ENCODE measurements around the gene STING1. TPM values are rescaled to one million over a fixed set of nuclear protein-coding genes. Genes with fewer than 3 reads are reported as not detected.

STING1 gene
- total and polyA plus RNA-seq, 4 donors: 54.3 to 204 (median 129) TPM

DNA sequence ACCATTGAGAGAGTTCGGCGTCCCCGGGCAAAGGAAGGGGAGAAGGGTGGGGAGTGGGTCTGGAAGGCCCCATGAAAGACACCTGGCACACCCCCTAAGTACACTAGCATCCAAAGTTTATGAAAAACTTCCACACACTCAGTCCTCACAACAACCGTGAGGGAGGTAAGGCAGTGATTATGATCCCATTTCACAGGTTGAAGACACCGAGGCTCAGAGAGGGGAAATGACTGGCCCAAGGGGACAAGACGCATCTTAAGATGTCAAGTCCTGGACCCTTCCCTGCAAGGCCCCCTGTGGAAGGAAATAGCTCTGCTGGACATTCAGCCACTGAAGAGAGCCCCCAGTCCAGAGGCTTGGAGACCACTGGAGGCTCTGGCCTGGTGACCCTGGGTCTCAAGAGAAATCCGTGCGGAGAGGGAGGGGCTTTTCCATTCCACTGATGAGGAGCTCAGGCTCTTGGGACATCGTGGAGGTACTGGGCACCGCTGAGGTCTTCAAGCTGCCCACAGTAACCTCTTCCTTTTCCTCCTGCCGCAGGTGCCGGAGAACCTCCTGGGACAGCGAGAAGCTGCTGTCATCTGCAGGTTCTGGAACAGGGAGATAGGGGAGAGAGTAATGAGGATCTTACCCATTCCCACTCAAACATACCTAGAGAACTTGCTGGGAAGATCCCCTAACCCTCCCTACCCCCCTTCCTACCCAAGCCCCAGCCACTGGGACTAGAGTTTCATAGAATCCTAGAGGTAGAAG is 6.5 kb downstream of the STING1 start:
- Histone ChIP-seq H3K4me1 (ENCODE audit: control insufficient read depth in 5 of 5, insufficient read depth in 5 of 5, low read length in 5 of 5) (peaks cover 0 to 30% (median 10%) of the 10 kb centered on the region in 5 donors), H3K27ac (ENCODE audit: low read depth in 1 of 2, low read length in 1 of 2) (peak overlapping the region in 1 of 2 donors; percentile 28), H3K36me3 (ENCODE audit: control insufficient read depth in 4 of 4, insufficient read depth in 4 of 4, low read length in 4 of 4) (peaks cover 0 to 35% (median 12%) of the 10 kb centered on the region in 4 donors), H3K4me3 (no peak overlapping the region), H3K9me3 (ENCODE audit: control insufficient read depth in 4 of 4, insufficient read depth in 3 of 4, low read length in 3 of 4) (no peaks in the 10 kb centered on the region), H3K27me3 (ENCODE audit: control insufficient read depth in 3 of 3, insufficient read depth in 3 of 3, low read length in 2 of 3) (no peaks in the 10 kb centered on the region), H3K9ac (ENCODE audit: insufficient read depth in 1 of 2, low read length in 2 of 2) (no peak overlapping the region)
- ATAC-seq (ENCODE audit: insufficient read depth, low FRiP score): no peak
- no peak for DNase-seq
- 38 to 75% methylated on average over 13 of the region's 13 CpGs for WGBS, 2 donors
- no peak for TF ChIP-seq CTCF (IDR thresholded peaks at IDR 0.05; ENCODE audit: control extremely low read depth, extremely low read depth)

GRCh38 chr5:139474890-139475791 is 7.4 kb downstream of the STING1 start:
- H3K4me3 ChIP-seq: no peak overlapping the region
- no peak for TF ChIP-seq CTCF (IDR thresholded peaks at IDR 0.05; ENCODE audit: control extremely low read depth, extremely low read depth)
- DNase-seq: peak; percentile 43 to 73 (median 57)
- H3K27ac ChIP-seq (ENCODE audit: low read depth in 1 of 2, low read length in 1 of 2): peak overlapping the region in 1 of 2 donors; percentile 59
- H3K9me3 ChIP-seq (ENCODE audit: control insufficient read depth in 4 of 4, insufficient read depth in 3 of 4, low read length in 3 of 4): no peaks in the 10 kb centered on the region
- H3K27me3 ChIP-seq (ENCODE audit: control insufficient read depth in 3 of 3, insufficient read depth in 3 of 3, low read length in 2 of 3): no peaks in the 10 kb centered on the region
- H3K9ac ChIP-seq (ENCODE audit: insufficient read depth in 1 of 2, low read length in 2 of 2): peak overlapping the region in 1 of 2 donors; percentile 42
- WGBS, 2 donors: 22 to 32% methylated on average over 13 of the region's 13 CpGs
- H3K4me1 ChIP-seq (ENCODE audit: control insufficient read depth in 5 of 5, insufficient read depth in 5 of 5, low read length in 5 of 5): peaks cover 0 to 26% (median 8%) of the 10 kb centered on the region in 5 donors
- peaks cover 0 to 33% (median 12%) of the 10 kb centered on the region in 4 donors for H3K36me3 ChIP-seq (ENCODE audit: control insufficient read depth in 4 of 4, insufficient read depth in 4 of 4, low read length in 4 of 4)
- no peak for ATAC-seq (ENCODE audit: insufficient read depth, low FRiP score)

- Histone ChIP-seq H3K27ac (ENCODE audit: low read depth in 1 of 2, low read length in 1 of 2) (peak overlapping the region in 1 of 2 donors; percentile 80), H3K9ac (ENCODE audit: insufficient read depth in 1 of 2, low read length in 2 of 2) (no peak overlapping the region), H3K27me3 (ENCODE audit: control insufficient read depth in 3 of 3, insufficient read depth in 3 of 3, low read length in 2 of 3) (no peaks in the 10 kb centered on the region), H3K9me3 (ENCODE audit: control insufficient read depth in 4 of 4, insufficient read depth in 3 of 4, low read length in 3 of 4) (no peaks in the 10 kb centered on the region), H3K4me3 (no peak overlapping the region), H3K4me1 (ENCODE audit: control insufficient read depth in 5 of 5, insufficient read depth in 5 of 5, low read length in 5 of 5) (peaks cover 0 to 26% (median 8%) of the 10 kb centered on the region in 5 donors), H3K36me3 (ENCODE audit: control insufficient read depth in 4 of 4, insufficient read depth in 4 of 4, low read length in 4 of 4) (peaks cover 0 to 28% (median 10%) of the 10 kb centered on the region in 4 donors)
- TF ChIP-seq CTCF (IDR thresholded peaks at IDR 0.05; ENCODE audit: control extremely low read depth, extremely low read depth): no peak
- DNase-seq (no peak), ATAC-seq (ENCODE audit: insufficient read depth, low FRiP score) (peak; percentile 24)
- whole genome bisulfite sequencing, 2 donors: 59 to 82% methylated on average over 2 of the region's 2 CpGs
Measured at GRCh38 chr5:139473565-139473964, 9.0 kb downstream of the STING1 start.

Data from lung (tissue), 12 donors.